Measurements from ENCODE around the gene NOC3L. TPM values are rescaled to one million over a fixed set of nuclear protein-coding genes. Genes with fewer than 3 reads are reported as not detected.

Gene NOC3L
- total and polyA plus RNA-seq, 4 donors: 3.6 to 14.7 (median 7.2) TPM

- H3K9ac ChIP-seq (ENCODE audit: low read depth in 1 of 2, low read length in 2 of 2): no peak overlapping the region
- 56% methylated on average over 4 of the region's 4 CpGs for WGBS
- no peak for TF ChIP-seq NR2F2 (IDR thresholded peaks at IDR 0.05)
- no peak for TF ChIP-seq MAX (IDR thresholded peaks at IDR 0.05)
- TF ChIP-seq HNF4G (IDR thresholded peaks at IDR 0.05): no peak
- TF ChIP-seq GABPA (IDR thresholded peaks at IDR 0.05 in 1 of 2, conservative IDR thresholded peaks at IDR 0.05 in 1 of 2): peak in 1 of 2 donors; percentile 42
- TF ChIP-seq RAD21 (IDR thresholded peaks at IDR 0.05): peak in 1 of 2 donors; percentile 19
- no peak for TF ChIP-seq TAF1 (conservative IDR thresholded peaks at IDR 0.05)
- TF ChIP-seq FOXA1 (IDR thresholded peaks at IDR 0.05): no peak
- TF ChIP-seq EGR1 (IDR thresholded peaks at IDR 0.05; ENCODE audit: low read depth in 2 of 2): no peak
- peak overlapping the region in 2 of 3 donors; percentile 1 to 76 for H3K4me3 ChIP-seq (ENCODE audit: low read depth in 1 of 3, low read length in 3 of 3)
- H3K36me3 ChIP-seq (ENCODE audit: control insufficient read depth in 4 of 4, insufficient read depth in 3 of 4, low read depth in 1 of 4, low read length in 3 of 4): peaks cover 1 to 21% (median 11%) of the 10 kb centered on the region in 4 donors
- no peaks in the 10 kb centered on the region for H3K9me3 ChIP-seq (ENCODE audit: control insufficient read depth in 4 of 4, low read length in 3 of 4)
- DNase-seq (ENCODE audit: low spot score): no peak
- no peak overlapping the region for H3K27ac ChIP-seq (ENCODE audit: low read depth in 1 of 2, low read length in 2 of 2)
- H3K27me3 ChIP-seq (ENCODE audit: control insufficient read depth in 4 of 4, insufficient read depth in 4 of 4, low read length in 3 of 4): no peaks in the 10 kb centered on the region
- peaks cover 5 to 14% (median 12%) of the 10 kb centered on the region in 4 donors for H3K4me1 ChIP-seq (ENCODE audit: control insufficient read depth in 4 of 4, insufficient read depth in 4 of 4, low read length in 3 of 4)
Observed at GRCh38 chr10:94361171-94361794, 1.5 kb downstream of the NOC3L start.

- WGBS: 84% methylated on average over 2 of the region's 2 CpGs
- Histone ChIP-seq H3K27ac (ENCODE audit: low read depth in 1 of 2, low read length in 2 of 2) (no peak overlapping the region), H3K4me1 (ENCODE audit: control insufficient read depth in 4 of 4, insufficient read depth in 4 of 4, low read length in 3 of 4) (peaks cover 5 to 14% (median 12%) of the 10 kb centered on the region in 4 donors), H3K36me3 (ENCODE audit: control insufficient read depth in 4 of 4, insufficient read depth in 3 of 4, low read depth in 1 of 4, low read length in 3 of 4) (peaks cover 1 to 34% (median 18%) of the 10 kb centered on the region in 4 donors), H3K4me3 (ENCODE audit: low read depth in 1 of 3, low read length in 3 of 3) (no peak overlapping the region), H3K9ac (ENCODE audit: low read depth in 1 of 2, low read length in 2 of 2) (no peak overlapping the region), H3K27me3 (ENCODE audit: control insufficient read depth in 4 of 4, insufficient read depth in 4 of 4, low read length in 3 of 4) (no peaks in the 10 kb centered on the region), H3K9me3 (ENCODE audit: control insufficient read depth in 4 of 4, low read length in 3 of 4) (no peaks in the 10 kb centered on the region)
- TF ChIP-seq HNF4G (IDR thresholded peaks at IDR 0.05) (no peak), MAX (IDR thresholded peaks at IDR 0.05) (no peak), FOXA2 (IDR thresholded peaks at IDR 0.05) (no peak), TAF1 (conservative IDR thresholded peaks at IDR 0.05) (no peak), EGR1 (IDR thresholded peaks at IDR 0.05; ENCODE audit: low read depth in 2 of 2) (no peak), ATF3 (IDR thresholded peaks at IDR 0.05) (no peak), HNF4A (conservative IDR thresholded peaks at IDR 0.05) (no peak), RAD21 (IDR thresholded peaks at IDR 0.05) (no peak), ZBTB33 (IDR thresholded peaks at IDR 0.05) (no peak), GABPA (IDR thresholded peaks at IDR 0.05 in 1 of 2, conservative IDR thresholded peaks at IDR 0.05 in 1 of 2) (no peak), YY1 (IDR thresholded peaks at IDR 0.05) (no peak), REST (IDR thresholded peaks at IDR 0.05) (no peak), NR2F2 (IDR thresholded peaks at IDR 0.05) (no peak), FOXA1 (IDR thresholded peaks at IDR 0.05) (no peak)
- DNase-seq (ENCODE audit: low spot score): no peak
Observed at GRCh38 chr10:94358480-94358879, 4.3 kb downstream of the NOC3L start.

Measured in liver (tissue), 9 donors.